OCI-LY7 (cell line): ENCODE results near the gene NR1I2.

Experiments
- CTCF ChIP-seq: fragments of 200-600 bp; sonication (generic); conservative IDR thresholded peaks from 2 replicates; pipeline ENCODE4 v1.5.1; 2014; ENCODE audit warnings: mild to moderate bottlenecking, antibody characterized with exemption, low read length, moderate library complexity, mixed read lengths
- EZH2phosphoT487 ChIP-seq: fragments of 200-600 bp; sonication (generic); IDR thresholded peaks from 2 replicates; pipeline ENCODE4 v1.6.1; 2018; ENCODE audit warnings: low read depth, borderline replicate concordance, mild to moderate bottlenecking, mixed run types, antibody characterized with exemption, low read length, moderate library complexity, mixed read lengths

- no peak for TF ChIP-seq CTCF
- no peak for TF ChIP-seq EZH2phosphoT487
These were observed 18.9 kb downstream of the NR1I2 start for GRCh38 chr3:119800844-119801243.
